GM12878 (cell line): ENCODE data around the gene BATF3. TPM values are rescaled to one million over a fixed set of nuclear protein-coding genes. Genes with fewer than 3 reads are reported as not detected.

ENCODE experiments used
- ATAC-seq: fragments of 200-7000 bp; cut with Tn5 transposase; 3 replicates; pipeline ENCODE4 v1.9.1; 2020; ENCODE audit warnings: mild to moderate bottlenecking, moderate library complexity
- BruUV-seq: library from RNA; stranded (reverse); fragments of 400-500 nt; replicated peaks from 2 replicates; lab custom pipeline; 2021; lab: Mats Ljungman, UMichigan
- CTCF ChIA-PET: fragments of 300-600 bp; sonication (Branson Sonifier 250); formaldehyde crosslinking; extraction: SDS; loops from one replicate; lab custom pipeline; 2021; ENCODE audit warnings: inconsistent platforms; lab: Yijun Ruan, JAX
- POLR2A ChIA-PET: fragments of 350-600 bp; formaldehyde crosslinking; extraction: SDS; loops from one replicate; lab custom pipeline; 2021; ENCODE audit warnings: inconsistent platforms; lab: Charles Lee
- RAD21 ChIA-PET: fragments of 300-600 bp; sonication (Branson Sonifier 250); formaldehyde crosslinking; loops from one replicate; lab custom pipeline; 2023; ENCODE audit warnings: antibody characterized with exemption; ENCODE audit not compliant: unreplicated experiment; lab: Charles Lee
- SMC1A ChIA-PET: fragments of 300-600 bp; sonication (Branson Sonifier 250); formaldehyde crosslinking; loops from one replicate; lab custom pipeline; 2023; ENCODE audit not compliant: unreplicated experiment, uncharacterized antibody; lab: Charles Lee
- DNase-seq: peaks from one replicate; pipeline ENCODE4 v3.0.0-alpha.2; 2011; ENCODE audit warnings: low read depth, low spot score
- FAIRE-seq: peaks from 3 replicates; lab custom pipeline; 2011; peaks lifted over from hg19 to GRCh38; lab: Jason Lieb, UNC
- H2AFZ ChIP-seq: 2 replicates; pipeline ENCODE4 v1.6.0; 2011; ENCODE audit warnings: low read depth, low read length, control low read depth; ENCODE audit not compliant: control insufficient read depth
- H3K27ac ChIP-seq: 2 replicates; pipeline ENCODE4 v1.5.1; 2011; ENCODE audit warnings: control low read depth; ENCODE audit not compliant: control insufficient read depth, insufficient read depth
- H3K27me3 ChIP-seq, 2 experiments: replicated peaks in 1 of 2; 2 replicates each; pipeline versions ENCODE4 v1.6.0 to v1.6.1; 2011; ENCODE audit warnings: low read length in 1 of 2; ENCODE audit not compliant: control insufficient read depth in 2 of 2, insufficient read depth in 2 of 2
- H3K36me3 ChIP-seq, 2 experiments: 2 replicates each; pipeline ENCODE4 v1.5.1; 2011; ENCODE audit warnings: low read length in 1 of 2; ENCODE audit not compliant: control insufficient read depth in 2 of 2, insufficient read depth in 2 of 2
- H3K4me1 ChIP-seq: 2 replicates; pipeline ENCODE4 v1.6.1; 2011; ENCODE audit warnings: mild to moderate bottlenecking, low read length, moderate library complexity, mixed read lengths; ENCODE audit not compliant: control insufficient read depth, insufficient read depth
- H3K4me2 ChIP-seq: 2 replicates; pipeline ENCODE4 v1.6.0; 2011; ENCODE audit warnings: control low read depth; ENCODE audit not compliant: control insufficient read depth, insufficient read depth
- H3K4me3 ChIP-seq: fragments of 200-600 bp; sonication (generic); 2 replicates; pipeline ENCODE4 v1.5.1; 2016
- H3K79me2 ChIP-seq: 2 replicates; pipeline ENCODE4 v1.6.0; 2011; ENCODE audit warnings: low read length; ENCODE audit not compliant: control insufficient read depth, insufficient read depth
- H3K9ac ChIP-seq: 2 replicates; pipeline ENCODE4 v1.8.0; 2011; ENCODE audit warnings: low read length, control low read depth, mixed read lengths; ENCODE audit not compliant: control insufficient read depth, insufficient read depth
- H3K9me3 ChIP-seq: replicated peaks from 3 replicates; pipeline ENCODE4 v1.5.1; 2011; ENCODE audit warnings: mild to moderate bottlenecking, low read length; ENCODE audit not compliant: control insufficient read depth, insufficient read depth
- H4K20me1 ChIP-seq: 2 replicates; pipeline ENCODE4 v1.6.0; 2011; ENCODE audit not compliant: control insufficient read depth, insufficient read depth
- CHD4 ChIP-seq: fragments of 200-600 bp; sonication (generic); IDR thresholded peaks from 2 replicates; pipeline ENCODE4 v1.6.1; 2016; ENCODE audit warnings: mild to moderate bottlenecking
- E4F1 ChIP-seq: fragments of 450-650 bp; IDR thresholded peaks from 2 replicates; pipeline ENCODE4 v1.6.1; 2018; ENCODE audit warnings: borderline replicate concordance, mild to moderate bottlenecking; ENCODE audit not compliant: partially characterized antibody
- EZH2 ChIP-seq: IDR thresholded peaks from 2 replicates; pipeline ENCODE4 v1.6.1; 2012; ENCODE audit warnings: low read depth, mild to moderate bottlenecking, control low read depth, inconsistent platforms, low read length, borderline replicate concordance; ENCODE audit not compliant: control insufficient read depth
- IKZF2 ChIP-seq, 2 experiments: fragments of 450-650 bp; IDR thresholded peaks; 2 replicates each; pipeline ENCODE4 v1.6.1; 2017; ENCODE audit warnings: mild to moderate bottlenecking in 2 of 2, moderate library complexity in 2 of 2
- MTA2 ChIP-seq: fragments of 450-650 bp; IDR thresholded peaks from 2 replicates; pipeline ENCODE4 v1.6.1; 2016; ENCODE audit warnings: low read depth, mild to moderate bottlenecking, moderate library complexity
- MYB ChIP-seq: fragments of 150-350 bp; IDR thresholded peaks from 2 replicates; pipeline ENCODE4 v1.6.1; 2014; ENCODE audit warnings: mild to moderate bottlenecking, low read depth, low read length, borderline replicate concordance
- NR2C1 ChIP-seq: fragments of 450-650 bp; IDR thresholded peaks from 2 replicates; pipeline ENCODE4 v1.6.1; 2017; ENCODE audit warnings: antibody characterized with exemption, mild to moderate bottlenecking, moderate library complexity
- POLR2AphosphoS2 ChIP-seq: IDR thresholded peaks from 2 replicates; pipeline ENCODE4 v1.6.1; 2011; ENCODE audit warnings: low read depth, mild to moderate bottlenecking, low read length, improper control_type of control experiment, moderate library complexity
- RUNX3 ChIP-seq: IDR thresholded peaks from 2 replicates; pipeline ENCODE4 v1.6.1; 2012; ENCODE audit warnings: low read length, inconsistent platforms
- TAF1 ChIP-seq: IDR thresholded peaks from 2 replicates; pipeline ENCODE4 v1.6.1; 2011; ENCODE audit warnings: mild to moderate bottlenecking, low read depth, low read length, borderline replicate concordance
- WGBS: methylation state at CpG from one replicate; pipeline ENCODE4 v1.1.6; 2016; ENCODE audit warnings: low lambda C conversion rate; ENCODE audit not compliant: insufficient replicate concordance, insufficient coverage; ENCODE audit errors: missing lambda C conversion rate; 5-methylcytosine and 5-hydroxymethylcytosine counted together
- in situ Hi-C: fragments of 300-500 bp; cut with MboI; formaldehyde crosslinking; loops from 9 replicates; pipeline ENCODE4 v1.14.3; 2018; ENCODE audit warnings: mixed read lengths
- intact Hi-C: fragments of 100-400 bp; cut with micrococcal nuclease; formaldehyde crosslinking; loops from one replicate; pipeline ENCODE4 v1.14.2; 2022; ENCODE audit not compliant: unreplicated experiment
- polyA plus RNA-seq, 11 experiments: library from polyadenylated mRNA; depleted of rRNA in 4 of 11; unstranded in 6 of 11; stranded (reverse) in 5 of 11; fragments of >200 nt; fragmentation: Nextera tagmentation in 4 of 11; fragmentation: Illumina TruSeq in 1 of 11; extraction: Ambion mirVana in 4 of 11; extraction: Trizol in 1 of 11; gene quantifications; 1 replicate in 1 of 11; 2 replicates in 10 of 11; pipeline versions ENCODE4 v1.2.1 to v1.2.3, GENCODE V29; 2011 to 2016; ENCODE audit warnings: inconsistent platforms in 2 of 11, missing spikeins in 2 of 11, low read depth in 1 of 11
- total RNA-seq, 4 experiments: library from RNA; depleted of rRNA in 3 of 4; stranded (reverse); fragments of >200 nt in 3 of 4; fragmentation: Illumina TruSeq in 1 of 4; extraction: Trizol in 1 of 4; gene quantifications; 2 replicates each; pipeline versions ENCODE4 v1.2.1 to v1.2.3, GENCODE V29; 2013 to 2021

The BATF3 gene
- total and polyA plus RNA-seq, 10 of the 15 experiments (the other 5 are each of a cell fraction or from before 2014, with no cell fraction given) = 11.1 to 56.8 (median 30.8) TPM

GRCh38 chr1:212689196-212689725 lies 10.4 kb downstream of the BATF3 start (continued):
- TF ChIP-seq MYB (no peak), E4F1 (no peak), TAF1 (no peak), EZH2 (no peak)

GRCh38 chr1:212688341-212689047 lies 11.1 kb downstream of the BATF3 start:
- ChIA-PET SMC1A (interaction anchor here (1.5 to 1.9 kb wide), 3 partner anchors 9 to 13 kb away, joined by 6 to 8 read pairs (median 7); no protein-coding TSS in a partner anchor), CTCF (interaction anchor here (0.8 to 1.7 kb wide), 5 partner anchors 8 to 211 kb away, joined by 3 to 5 read pairs (median 5); no protein-coding TSS in a partner anchor), RAD21 (interaction anchor here (1.1 to 1.4 kb wide), 2 partner anchors 10 to 23 kb away, joined by 3 to 5 read pairs; no protein-coding TSS in a partner anchor), POLR2A (no interaction called here)
- BruUV-seq = no TSS peak
- Histone ChIP-seq H2AFZ (no peak overlapping the region), H3K27me3 (no peaks in the 10 kb centered on the region), H3K9ac (no peak overlapping the region), H3K4me1 (peaks cover 23% of the 10 kb centered on the region), H3K79me2 (no peaks in the 10 kb centered on the region), H3K9me3 (no peaks in the 10 kb centered on the region), H3K27ac (no peak overlapping the region), H3K36me3 (no peaks in the 10 kb centered on the region; a peak in 1 of 4 replicates), H3K4me3 (no peak overlapping the region), H3K4me2 (no peak overlapping the region), H4K20me1 (no peaks in the 10 kb centered on the region)
- 80% methylated on average over 7 of the region's 7 CpGs for WGBS
- ATAC-seq = no peak
- no peak for TF ChIP-seq IKZF2 (IDR thresholded peaks at IDR 0.05)
- no peak for TF ChIP-seq MTA2
- no peak for TF ChIP-seq POLR2AphosphoS2
- TF ChIP-seq CHD4 = no peak
- TF ChIP-seq NR2C1 = no peak
- no peak for TF ChIP-seq RUNX3
- no peak for FAIRE-seq
- intact Hi-C loops (no loop called here), in situ Hi-C loops (no loop called here)
- no peak for DNase-seq
